ENCODE measurements around the gene MEPCE.

DNA sequence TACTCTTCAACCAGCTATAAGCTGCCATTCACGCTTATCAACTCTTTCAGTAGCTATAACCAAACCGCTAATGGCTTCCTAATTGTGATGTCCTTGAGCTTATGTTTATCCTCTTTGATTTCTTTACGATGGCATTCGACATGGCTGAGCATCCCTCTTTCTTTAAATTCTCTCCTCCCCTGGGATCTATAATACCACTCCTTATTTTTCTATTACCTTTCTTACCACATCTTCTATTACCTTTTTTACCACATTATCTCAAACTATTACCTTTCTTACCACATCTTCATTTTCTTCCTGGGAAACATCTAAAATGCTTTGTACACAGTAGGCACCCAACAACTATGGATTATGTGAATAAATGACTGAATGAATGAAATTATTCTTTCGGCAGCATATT, 14.2 kb upstream of the MEPCE start:
- TF ChIP-seq POLR2AphosphoS5 (IDR thresholded peaks at IDR 0.05) (no peak), POLR2A (IDR thresholded peaks at IDR 0.05) (no peak)
- TF ChIP-seq, protein P1, sequence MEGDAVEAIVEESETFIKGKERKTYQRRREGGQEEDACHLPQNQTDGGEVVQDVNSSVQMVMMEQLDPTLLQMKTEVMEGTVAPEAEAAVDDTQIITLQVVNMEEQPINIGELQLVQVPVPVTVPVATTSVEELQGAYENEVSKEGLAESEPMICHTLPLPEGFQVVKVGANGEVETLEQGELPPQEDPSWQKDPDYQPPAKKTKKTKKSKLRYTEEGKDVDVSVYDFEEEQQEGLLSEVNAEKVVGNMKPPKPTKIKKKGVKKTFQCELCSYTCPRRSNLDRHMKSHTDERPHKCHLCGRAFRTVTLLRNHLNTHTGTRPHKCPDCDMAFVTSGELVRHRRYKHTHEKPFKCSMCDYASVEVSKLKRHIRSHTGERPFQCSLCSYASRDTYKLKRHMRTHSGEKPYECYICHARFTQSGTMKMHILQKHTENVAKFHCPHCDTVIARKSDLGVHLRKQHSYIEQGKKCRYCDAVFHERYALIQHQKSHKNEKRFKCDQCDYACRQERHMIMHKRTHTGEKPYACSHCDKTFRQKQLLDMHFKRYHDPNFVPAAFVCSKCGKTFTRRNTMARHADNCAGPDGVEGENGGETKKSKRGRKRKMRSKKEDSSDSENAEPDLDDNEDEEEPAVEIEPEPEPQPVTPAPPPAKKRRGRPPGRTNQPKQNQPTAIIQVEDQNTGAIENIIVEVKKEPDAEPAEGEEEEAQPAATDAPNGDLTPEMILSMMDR (IDR thresholded peaks at IDR 0.05), result no peak

Measured in suprapubic skin (tissue), 4 donors.